NCI-H187 (cell line): Measurements from ENCODE around the gene CALU.
A peak's percentile ranks its signal among the peaks of the same experiment; 100 is the strongest.

Experiments used
- DNase-seq, 2 experiments: peaks; one replicate each; lab custom pipeline; 2025; lab: John Stamatoyannopoulos, UW

CALU gene

DNA sequence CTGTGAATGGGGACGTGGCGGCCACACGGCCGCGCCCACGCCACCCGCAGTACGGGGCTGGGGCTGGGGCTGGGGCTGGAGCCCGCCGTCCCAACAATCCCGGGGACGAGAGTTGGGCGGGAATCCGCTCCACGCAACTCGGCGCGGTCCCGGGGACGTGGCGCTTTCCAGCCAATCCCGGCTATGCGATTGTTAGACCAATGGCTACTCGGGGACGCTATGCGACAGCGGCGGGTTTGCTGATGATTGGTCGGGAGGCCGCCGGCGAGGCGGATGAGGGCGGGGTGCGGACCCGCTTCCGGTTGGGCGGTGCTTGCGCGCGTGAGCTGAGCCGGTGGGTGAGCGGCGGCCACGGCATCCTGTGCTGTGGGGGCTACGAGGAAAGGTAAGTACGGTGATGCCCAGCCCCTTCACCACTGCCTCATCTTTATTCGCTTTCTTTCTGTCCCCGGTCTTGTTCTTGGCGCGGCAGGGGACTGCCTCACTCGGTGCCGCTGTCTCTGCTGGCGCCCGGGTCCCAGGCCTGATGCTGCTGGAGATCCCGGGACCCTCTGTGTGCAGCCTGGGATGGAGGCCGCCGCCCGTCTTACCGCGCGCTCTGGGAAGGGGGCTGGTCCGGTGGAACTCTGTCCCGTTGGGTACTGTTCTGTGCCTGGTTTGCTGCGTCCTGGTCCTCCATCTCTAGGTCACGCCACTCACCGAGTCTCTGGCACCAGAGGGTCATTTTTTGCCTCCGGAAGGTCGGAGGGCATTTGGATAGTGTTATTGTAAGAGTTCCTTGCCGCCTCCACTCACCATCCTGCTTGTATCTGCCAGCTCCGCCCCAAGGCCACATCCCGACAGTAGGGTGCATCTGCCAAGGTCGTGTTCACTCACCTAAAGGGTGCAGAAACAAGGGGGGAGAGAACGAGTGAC is at the start of gene CALU:
TSS of gene CALU (plus strand) at position 312 of the 915 bp plus-strand sequence. CDS start 9,225 bp downstream, outside the sequence.
- DNase-seq, result peak; percentile 83 to 95

DNA sequence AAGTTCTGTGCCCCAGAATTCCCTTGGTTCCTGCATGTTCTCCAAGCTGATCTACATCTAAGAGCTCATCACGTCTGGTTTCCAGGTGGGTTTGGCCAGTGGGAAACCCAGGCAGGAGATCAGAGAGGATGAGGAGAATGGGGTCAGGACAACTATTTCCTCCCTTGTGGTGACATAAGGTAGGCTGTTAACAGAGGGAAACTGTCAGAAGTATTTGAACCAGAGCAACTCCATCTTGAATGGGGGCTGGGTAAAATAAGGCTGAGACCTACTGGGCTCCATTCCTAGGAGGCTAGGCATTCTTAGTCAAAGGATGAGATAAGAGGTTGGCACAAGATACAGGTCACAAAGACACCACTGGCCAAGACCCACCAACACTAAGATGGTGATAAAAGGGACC is 47.9 kb upstream of the CALU start:
- no peak for DNase-seq

DNA sequence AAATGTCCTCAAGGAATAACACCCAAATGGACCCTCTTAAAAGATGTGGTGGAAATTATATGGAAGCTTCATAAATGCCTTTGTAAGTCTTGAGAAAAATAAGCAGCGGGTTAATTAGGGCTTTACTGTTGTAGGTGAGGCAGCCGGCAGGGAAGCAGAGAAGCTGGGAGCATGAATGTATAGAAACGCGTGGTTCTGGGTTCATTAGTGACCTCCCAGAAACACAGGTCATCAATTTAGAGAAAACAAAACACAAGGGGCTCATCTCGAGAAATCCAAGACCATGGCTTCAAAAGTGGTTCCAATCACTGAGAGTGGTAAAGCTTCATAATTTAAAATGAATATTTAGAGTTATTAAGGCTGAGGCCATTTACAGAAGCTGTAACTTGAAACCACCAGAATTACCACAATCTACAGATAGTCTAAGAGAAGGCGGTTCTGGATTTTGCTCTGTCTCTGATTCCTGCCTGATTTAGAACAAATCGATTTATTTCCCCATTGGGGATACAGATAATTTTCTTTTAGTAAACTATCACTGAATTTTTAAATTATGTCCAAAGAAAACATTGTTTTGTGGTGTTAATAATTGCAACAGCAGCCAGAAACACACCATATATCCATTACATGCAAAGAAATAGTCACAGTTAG is 46.4 kb upstream of the CALU start:
- no peak for DNase-seq

DNA sequence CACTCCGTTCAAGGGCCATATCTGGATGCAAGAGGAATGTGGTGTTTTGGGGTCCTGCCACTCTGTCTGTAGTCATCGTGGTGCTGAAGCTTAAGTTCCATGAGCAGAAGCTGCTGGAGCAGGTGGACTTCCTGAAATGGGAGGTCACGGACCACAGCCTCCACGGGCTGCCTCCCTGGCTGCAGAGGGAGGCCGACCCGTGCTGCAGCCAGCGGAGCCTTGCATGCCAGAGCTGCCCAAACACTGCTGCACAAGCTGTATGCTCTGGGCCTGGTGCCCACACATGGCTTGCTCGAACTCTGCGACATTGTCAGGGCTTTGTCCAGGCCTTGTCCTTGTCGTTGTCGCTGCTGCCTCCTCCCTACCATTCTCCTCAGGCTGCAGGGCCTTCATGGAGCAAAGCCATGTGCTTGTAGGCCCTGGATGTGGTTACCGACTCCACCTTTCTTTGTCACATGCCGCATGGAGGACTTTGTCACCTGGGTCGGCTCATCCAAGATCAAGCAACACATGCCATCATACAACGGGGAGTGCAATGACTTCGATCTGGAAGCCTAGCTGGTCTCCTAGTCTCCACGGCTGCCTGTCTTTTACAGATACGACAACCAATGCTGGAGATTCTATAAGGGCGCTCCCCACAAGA is 45.7 kb upstream of the CALU start:
- no peak for DNase-seq

DNA sequence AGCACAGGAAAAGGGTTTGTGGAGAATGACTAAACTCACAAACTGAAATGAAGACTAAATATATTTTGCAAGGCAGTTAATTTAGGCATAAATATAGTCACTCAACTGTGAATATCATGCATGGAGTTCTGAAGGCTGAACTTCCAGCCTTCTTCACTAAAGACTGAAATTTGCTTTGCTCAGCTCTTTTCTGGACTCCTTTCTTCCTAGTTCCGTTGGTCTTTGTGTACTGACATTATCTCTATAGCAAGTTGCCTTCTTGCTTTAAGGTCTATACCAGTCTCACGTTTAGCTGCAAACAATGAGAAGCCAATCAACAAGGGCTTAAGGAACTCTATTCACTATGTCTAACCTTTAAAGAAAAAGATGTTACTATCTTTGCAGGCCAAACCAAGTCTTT is 44.4 kb upstream of the CALU start:
- DNase-seq, result no peak

DNA sequence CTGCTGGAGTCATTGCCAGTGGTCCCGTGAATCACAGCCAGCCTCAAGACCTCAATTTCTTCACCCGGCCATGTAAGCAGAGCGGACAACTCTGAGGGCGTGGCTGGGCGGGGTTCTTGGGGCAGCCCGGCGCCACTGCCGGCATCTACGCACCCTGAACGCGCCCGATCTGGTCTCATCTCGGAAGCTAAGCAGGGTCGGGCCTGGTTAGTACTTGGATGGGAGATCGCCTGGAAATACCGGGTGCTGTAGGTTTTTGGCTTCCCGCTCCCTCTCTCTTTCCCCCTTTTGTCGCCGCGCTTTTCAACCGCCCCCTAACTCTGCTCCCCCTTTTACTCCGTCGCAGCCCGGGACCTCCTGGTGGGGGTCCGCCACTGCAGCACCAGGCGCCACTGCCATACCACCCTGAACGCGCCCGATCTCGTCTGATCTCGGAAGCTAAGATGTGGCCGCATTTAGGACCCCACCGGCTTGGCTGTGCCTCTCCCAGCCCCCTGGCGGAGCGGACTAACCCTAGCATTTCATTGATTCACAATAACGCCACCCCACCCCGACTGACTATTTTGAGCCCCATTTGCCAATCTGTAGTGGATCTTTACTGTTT is 41.8 kb upstream of the CALU start:
- DNase-seq, result no peak

DNA sequence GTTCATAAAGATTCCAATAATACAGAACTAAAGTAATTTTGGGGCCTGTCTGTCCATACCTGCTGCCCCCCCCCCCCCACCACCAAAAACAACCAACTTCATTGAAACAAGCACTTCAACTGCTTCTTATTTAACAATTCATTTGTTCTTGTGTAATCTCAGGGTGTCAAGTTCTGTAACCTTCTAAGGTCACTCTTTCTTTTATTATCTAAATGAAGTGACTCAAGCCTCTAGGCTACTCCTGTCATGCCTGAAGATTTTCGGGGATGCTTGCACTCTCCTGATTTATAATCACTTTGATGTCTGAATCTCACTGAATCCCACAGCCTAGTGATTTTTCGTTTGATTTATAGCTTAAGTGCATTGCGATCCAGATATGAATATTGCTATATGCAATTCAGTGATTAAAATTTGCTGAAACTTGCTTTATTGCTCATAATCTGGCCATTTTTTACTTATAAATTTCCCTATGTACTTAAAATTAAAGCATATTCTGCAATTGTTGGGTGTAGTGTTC is 39.9 kb upstream of the CALU start:
- DNase-seq, result no peak

DNA sequence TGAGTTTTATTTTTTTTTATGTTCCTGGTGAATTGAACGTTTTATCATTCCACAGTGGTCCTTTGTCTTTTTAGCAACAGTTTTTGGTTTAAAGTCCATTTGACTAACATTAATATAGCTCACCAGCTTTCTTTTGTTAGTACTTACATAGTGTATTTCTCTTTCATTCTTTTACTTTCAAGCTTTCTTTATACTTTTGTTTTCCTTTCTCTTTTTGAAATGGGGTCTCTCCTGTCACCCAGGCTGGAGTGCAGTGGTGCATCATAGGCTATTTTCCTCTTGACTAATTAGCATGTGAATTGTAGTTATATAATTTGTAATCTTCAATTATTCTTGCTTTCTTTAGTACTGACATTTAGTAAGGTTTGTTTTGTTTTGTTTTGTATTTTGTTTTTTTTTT is 39.3 kb upstream of the CALU start:
- no peak for DNase-seq

DNA sequence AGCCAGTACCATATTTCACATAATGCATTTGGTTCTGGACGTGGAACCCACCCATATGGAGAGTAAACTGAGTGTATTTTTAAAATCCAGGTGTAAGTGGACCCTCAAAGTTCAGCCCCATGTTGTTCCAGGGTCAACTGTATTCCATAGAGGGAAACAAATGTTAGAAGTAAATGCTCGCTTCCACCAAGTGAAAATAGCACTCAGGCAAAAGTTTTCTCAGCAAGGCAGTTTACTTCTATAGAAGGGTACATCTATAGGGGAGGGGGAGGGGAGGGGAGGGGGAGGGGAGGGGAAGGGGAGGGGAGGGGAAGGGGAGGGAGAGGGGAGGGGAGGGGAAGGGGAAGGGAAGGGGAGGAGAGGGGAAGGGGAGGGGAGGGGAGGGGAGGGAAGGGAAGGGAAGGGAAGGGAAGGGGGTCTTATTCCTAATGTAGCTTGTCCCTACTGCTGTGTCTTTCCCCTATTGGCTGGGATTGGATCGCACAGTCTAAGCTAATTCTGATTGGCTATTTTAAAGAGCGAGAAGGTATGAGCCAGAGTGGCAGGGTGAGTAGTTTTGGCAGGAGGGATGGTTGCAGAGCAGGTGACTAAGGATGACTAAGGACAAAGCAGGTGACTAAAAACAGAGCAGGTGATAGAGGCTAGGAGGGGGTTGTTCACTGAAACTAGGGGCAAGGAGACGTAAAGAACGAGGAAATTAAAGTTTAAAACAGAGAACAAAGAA is 37.9 kb upstream of the CALU start:
- DNase-seq, result no peak

DNA sequence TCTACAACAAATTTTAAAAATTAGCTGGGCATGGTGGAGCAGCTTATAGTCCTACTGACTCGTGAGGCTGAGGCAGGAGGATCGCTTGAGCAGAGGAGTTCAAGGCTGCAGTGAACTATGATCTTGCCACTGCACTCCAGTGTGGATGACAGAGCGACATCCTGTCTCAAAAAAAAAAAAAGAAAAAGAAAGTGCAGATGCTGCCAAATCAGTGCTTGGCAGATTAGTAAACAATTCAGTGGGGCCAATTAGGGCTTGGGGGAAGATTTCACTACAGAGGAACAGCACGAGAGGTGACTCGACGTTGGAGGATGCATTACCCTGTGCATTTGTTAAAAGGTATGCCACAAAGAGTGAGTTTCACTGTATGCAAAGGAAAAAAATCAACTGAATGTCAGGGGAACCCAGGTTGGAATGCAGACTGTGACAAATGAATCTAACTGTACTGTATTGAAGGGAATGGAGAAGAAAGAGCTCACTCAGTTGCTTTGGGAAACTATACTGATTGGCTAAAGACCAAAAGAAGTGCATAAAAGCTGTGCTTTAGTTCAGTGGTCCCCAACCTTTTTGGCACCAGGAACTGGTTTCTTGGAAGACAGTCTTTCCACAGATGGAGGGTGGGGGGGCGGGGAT is 35.4 kb upstream of the CALU start:
- DNase-seq, result no peak

DNA sequence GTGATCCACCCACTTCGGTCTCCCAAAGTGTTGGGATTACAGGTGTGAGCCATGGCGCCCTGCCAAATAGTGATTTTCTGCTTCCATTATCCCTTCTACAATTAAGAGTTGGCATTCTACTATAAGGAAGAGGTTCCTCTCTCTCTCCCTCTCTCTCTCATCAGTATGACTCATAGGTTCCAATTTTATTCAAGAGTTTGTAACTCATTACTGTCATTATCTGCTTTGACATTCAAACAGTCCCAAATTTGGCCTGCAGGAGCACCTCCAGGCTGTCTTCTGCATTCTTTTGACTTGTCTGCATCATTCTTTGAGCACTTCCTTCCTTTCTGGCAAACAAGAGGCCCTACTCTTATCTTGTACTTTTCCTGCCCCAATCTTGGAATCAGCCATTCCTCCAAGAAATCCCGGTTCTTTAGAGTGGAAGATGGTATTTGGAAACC is 33.2 kb upstream of the CALU start:
- DNase-seq, result no peak

DNA sequence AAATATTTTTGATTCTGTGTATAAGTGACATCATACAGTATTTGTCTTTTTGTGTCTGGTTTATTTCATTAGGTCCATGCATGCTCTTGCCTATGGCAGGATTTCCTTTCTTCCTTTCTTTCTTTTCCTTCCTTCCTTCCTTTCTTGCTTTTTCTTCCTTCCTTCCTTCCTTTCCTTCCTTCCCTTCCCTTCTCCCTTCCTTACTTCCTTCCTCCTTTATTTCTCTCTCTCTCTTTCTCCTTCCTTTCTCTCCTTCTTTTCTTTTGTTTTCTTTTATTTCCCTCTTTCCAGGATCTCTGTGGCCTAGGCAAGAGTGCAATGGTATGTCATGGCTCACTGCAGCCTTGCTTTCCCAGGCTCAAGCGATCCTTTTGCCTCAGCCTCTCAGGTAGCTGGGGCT is 31.4 kb upstream of the CALU start:
- no peak for DNase-seq

DNA sequence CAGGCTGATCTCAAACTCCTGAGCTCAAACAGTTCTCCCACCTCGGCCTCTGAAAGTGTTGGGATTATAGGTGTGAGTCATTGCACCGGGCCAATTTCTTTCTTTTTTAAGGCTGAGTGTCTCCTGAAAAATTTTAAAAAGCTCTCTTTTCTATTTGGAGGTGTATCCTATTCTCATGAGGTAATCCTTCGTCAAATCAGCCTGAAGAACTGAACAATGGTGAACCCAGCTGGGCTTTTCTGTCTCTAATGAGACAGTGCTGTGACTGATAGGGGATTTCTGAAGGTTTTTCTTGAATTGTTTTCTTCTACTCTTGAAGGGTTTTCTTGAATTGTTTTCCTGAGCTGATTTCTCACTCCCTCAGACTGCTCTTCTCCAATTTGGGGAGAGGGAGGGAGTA is 30.9 kb upstream of the CALU start:
- no peak for DNase-seq

DNA sequence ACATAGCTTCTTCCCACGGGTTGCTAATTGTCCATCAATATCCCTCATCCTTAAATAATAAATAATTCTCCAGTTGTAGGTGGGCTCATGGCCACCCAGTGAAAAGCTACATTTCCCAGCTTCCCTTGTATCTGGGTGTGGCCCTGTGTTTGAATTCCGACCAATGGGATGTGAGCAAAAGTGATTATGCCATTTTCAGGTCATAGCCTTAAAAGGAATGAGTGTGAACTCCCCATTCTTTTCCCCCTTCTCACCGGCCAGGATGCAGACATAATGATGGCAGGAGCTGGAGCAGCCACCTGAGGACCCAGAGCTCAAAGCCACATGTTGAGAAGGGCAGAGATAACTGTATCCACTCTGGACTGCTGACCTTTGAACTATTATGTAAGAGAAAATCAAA is 30.3 kb upstream of the CALU start:
- no peak for DNase-seq

DNA sequence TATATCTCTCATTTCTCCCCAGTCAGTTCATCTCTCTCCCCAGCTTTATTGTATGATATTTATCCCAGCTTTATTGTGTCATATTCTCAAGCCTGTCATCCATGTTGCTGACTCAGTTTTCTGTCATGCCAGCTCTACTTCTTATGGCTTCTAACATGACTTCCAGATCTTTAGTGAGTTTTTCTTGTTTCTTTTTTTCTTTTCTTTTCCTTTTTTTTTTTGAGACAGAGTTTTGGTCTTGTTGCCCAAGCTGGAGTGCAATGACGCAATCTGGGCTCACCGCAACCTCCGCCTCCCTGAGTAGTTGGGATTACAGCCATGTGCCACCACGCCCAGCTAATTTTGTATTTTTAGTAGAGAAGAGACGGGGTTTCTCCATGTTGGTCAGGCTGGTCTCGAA is 28.7 kb upstream of the CALU start:
- DNase-seq, result no peak

DNA sequence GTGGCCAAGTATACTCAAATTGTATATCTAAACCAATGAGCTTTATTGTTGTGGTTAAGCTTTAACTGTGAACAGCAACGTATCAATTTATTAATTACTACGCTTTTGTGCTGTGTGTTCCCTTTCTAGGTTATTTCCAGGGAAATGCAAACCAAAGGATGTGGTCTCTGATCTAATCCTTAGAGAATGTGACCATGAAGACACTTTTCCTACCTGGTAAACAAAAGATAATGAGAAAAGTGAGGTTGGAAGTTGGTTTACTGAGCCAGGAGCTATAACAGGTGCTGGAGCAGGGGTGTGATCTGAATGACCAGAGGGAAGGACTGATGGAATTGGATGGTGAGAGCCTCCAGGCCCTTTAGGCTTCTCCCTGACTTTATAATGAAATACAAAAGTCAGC is 25.4 kb upstream of the CALU start:
- DNase-seq, result no peak

DNA sequence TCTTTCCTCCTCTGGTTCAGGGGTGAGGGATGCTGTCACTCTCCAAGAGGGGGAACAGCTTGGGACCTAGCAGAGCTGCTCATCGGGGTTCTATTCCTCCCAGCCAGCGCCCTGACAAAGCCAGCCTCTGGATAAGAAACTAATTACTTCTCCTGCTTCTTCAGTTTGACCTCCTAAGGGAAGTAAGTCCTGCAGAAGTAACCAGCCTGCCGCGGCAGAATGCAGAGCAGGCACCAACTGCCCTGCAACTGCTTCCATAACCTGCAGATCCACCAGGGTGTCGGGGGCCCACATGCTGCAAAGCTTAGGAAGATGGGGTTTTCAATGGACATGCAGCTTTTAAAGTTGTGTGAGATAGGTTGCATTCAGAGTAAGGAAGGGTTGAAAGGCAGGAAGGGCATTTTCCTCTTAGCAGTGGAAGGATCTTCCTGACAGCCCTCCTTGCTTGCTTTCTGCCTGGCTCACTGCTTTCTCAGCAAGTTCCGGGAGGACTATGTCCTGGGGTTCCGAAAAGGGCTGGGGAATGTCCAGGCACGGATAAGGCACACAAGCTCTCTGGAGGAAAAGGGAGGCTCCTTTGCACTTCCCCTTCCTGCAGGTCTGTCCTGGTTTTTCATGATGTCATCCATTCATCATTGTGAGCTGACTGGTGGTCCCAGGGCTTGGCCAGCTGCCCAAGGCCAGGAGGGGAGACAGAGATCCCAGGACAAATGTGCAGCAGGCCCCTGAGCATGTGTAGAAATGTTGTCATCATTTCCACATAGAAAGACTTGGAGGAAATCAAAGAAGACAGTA is 24.3 kb upstream of the CALU start:
- DNase-seq, result no peak

DNA sequence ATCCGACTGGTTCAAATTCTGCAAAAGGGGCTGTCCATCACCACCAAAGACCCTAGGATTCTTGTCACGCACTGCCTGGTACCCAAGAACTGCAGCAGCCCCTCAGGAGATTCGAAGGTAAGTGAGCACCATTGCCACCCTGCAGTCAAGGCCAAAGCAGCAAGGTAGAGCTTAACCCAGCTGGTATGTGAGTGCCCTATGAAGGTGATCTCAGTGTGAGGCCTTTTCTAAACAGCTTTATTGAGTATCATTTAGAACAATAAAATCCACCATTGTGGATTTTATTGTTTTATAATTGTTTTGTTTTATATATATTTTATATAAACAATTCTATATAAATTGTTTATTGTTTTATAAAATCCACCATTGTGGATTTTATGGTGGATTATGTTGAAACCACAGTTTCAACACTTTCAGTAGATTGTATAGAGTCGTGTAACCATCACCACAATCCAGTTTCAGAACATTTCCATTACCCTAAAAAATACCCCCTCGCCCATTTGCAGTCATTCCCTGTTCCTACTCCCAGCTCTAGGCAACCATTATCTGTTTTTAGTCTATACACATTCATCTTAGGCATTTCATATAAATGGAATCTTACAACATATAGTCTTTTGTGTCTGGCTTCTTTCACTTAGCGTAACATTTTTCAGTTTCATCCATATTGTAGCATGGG is 20.1 kb upstream of the CALU start:
- no peak for DNase-seq

DNA sequence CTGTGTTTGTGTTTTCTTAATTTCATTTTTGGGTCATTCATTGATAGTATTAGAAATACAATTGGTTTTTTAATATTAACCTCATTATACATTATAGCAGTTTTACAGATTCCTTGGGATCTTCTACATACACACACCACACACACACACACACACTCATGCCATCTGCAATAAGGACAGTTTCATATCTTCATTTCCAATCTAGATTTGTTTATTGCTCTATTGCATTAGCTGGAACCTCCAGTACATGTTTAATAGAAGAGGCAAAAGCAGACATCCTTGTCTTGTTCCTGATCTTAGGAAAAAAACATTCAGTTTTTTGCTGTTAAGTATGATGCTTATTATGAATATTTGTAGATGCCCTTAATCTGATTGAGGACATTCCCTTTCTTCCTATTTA is 17.8 kb upstream of the CALU start:
- DNase-seq, result no peak

DNA sequence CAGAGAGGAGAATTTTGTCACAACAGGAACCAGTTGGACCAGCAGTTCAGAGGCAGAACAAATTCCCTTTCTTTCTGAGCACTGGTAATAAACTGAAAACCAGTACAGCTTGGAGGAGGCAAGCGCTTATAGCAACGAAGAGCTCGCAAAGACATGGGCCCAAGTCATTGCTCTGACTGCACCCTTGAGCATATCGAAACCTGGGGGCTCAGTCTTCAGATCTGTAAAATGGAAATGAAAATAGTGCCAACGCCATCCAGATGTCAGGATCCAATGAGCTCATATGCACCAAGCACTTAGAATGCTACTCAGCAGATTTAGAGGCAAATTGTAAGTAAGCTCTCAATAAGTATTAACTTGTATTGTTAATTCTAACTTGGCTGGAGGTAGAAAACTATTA is 14.4 kb upstream of the CALU start:
- no peak for DNase-seq
